WTC11 (cell line): ENCODE measurements around the gene SYK. TPM values are rescaled to one million over a fixed set of nuclear protein-coding genes. Genes with fewer than 3 reads are reported as not detected.

Experiments
- ATAC-seq: fragments of 200-7000 bp; cut with Tn5 transposase; 2 replicates; pipeline ENCODE4 v1.10.0; 2021; ENCODE audit warnings: mild to moderate bottlenecking, moderate library complexity
- CTCF ChIA-PET: fragments of 300-600 bp; sonication (Branson Sonifier 250); formaldehyde crosslinking; loops from one replicate; lab custom pipeline; 2021; ENCODE audit warnings: antibody characterized with exemption; lab: Charles Lee
- POLR2A ChIA-PET: fragments of 350-600 bp; sonication (Branson Sonifier 250); formaldehyde crosslinking; loops from one replicate; lab custom pipeline; 2021; ENCODE audit warnings: antibody characterized with exemption; lab: Charles Lee
- DNase-seq: peaks from one replicate; pipeline ENCODE4 v3.0.0; 2021; ENCODE audit warnings: low spot score
- H3K27ac Mint-ChIP-seq: 2 replicates; pipeline ENCODE4 v1.8.0; 2021; ENCODE audit warnings: mixed read lengths
- H3K27me3 Mint-ChIP-seq: 2 replicates; pipeline ENCODE4 v1.8.0; 2021; ENCODE audit warnings: low read depth, mild to moderate bottlenecking, moderate library complexity, mixed read lengths
- H3K36me3 Mint-ChIP-seq: 2 replicates; pipeline ENCODE4 v1.8.0; 2021; ENCODE audit warnings: mixed read lengths
- H3K4me1 Mint-ChIP-seq: 2 replicates; pipeline ENCODE4 v1.8.0; 2022; ENCODE audit warnings: mixed read lengths
- H3K4me3 Mint-ChIP-seq: 2 replicates; pipeline ENCODE4 v1.8.0; 2021; ENCODE audit warnings: mild to moderate bottlenecking, moderate library complexity, mixed read lengths
- H3K9me3 Mint-ChIP-seq: 2 replicates; pipeline ENCODE4 v1.8.0; 2021; ENCODE audit warnings: mixed read lengths
- AFF4 ChIP-seq: sonication (generic); formaldehyde crosslinking; IDR thresholded peaks from 2 replicates; pipeline ENCODE4 v1.8.1; 2023; ENCODE audit warnings: mild to moderate bottlenecking, missing genetic modification reagents, borderline replicate concordance
- ARID4B ChIP-seq: sonication (generic); formaldehyde crosslinking; IDR thresholded peaks from 2 replicates; pipeline ENCODE4 v1.8.0; 2023; ENCODE audit warnings: missing genetic modification reagents, mild to moderate bottlenecking, borderline replicate concordance
- ATF1 ChIP-seq: sonication (generic); formaldehyde crosslinking; IDR thresholded peaks from 2 replicates; pipeline ENCODE4 v1.8.1; 2023; ENCODE audit warnings: mild to moderate bottlenecking, moderate library complexity, missing genetic modification reagents
- CREB1 ChIP-seq: sonication (generic); formaldehyde crosslinking; IDR thresholded peaks from 2 replicates; pipeline ENCODE4 v1.8.0; 2023; ENCODE audit warnings: mild to moderate bottlenecking, missing genetic modification reagents
- FOXK1 ChIP-seq: sonication (generic); formaldehyde crosslinking; IDR thresholded peaks from 2 replicates; pipeline ENCODE4 v1.8.0; 2022; ENCODE audit warnings: mild to moderate bottlenecking, moderate library complexity, missing genetic modification reagents
- GRHL2 ChIP-seq: fragments of 250-450 bp; sonication (Bioruptor Pico); IDR thresholded peaks from 2 replicates; pipeline ENCODE4 v1.8.0; 2022; ENCODE audit warnings: mild to moderate bottlenecking, moderate library complexity; ENCODE audit not compliant: insufficient replicate concordance, severe bottlenecking
- GTF2I ChIP-seq: fragments of 250-450 bp; sonication (Bioruptor Pico); conservative IDR thresholded peaks from 2 replicates; pipeline ENCODE4 v1.4.0; 2021; ENCODE audit warnings: mild to moderate bottlenecking
- HMGXB4 ChIP-seq: sonication (generic); formaldehyde crosslinking; IDR thresholded peaks from 2 replicates; pipeline ENCODE4 v1.8.1; 2023; ENCODE audit warnings: mild to moderate bottlenecking, moderate library complexity, missing genetic modification reagents
- IRF1 ChIP-seq: sonication (generic); formaldehyde crosslinking; IDR thresholded peaks from 2 replicates; pipeline ENCODE4 v1.8.0; 2023; ENCODE audit warnings: missing genetic modification reagents
- MAX ChIP-seq: sonication (generic); formaldehyde crosslinking; IDR thresholded peaks from 2 replicates; pipeline ENCODE4 v1.8.0; 2022; ENCODE audit warnings: mild to moderate bottlenecking, missing genetic modification reagents
- MXD4 ChIP-seq: fragments of 250-450 bp; sonication (Bioruptor Pico); IDR thresholded peaks from 2 replicates; pipeline ENCODE4 v1.8.0; 2021; ENCODE audit warnings: mild to moderate bottlenecking, moderate library complexity, borderline replicate concordance
- NFYB ChIP-seq: sonication (generic); formaldehyde crosslinking; conservative IDR thresholded peaks from 2 replicates; pipeline ENCODE4 v1.8.0; 2022; ENCODE audit warnings: low read depth, missing genetic modification reagents
- SP1 ChIP-seq: sonication (generic); formaldehyde crosslinking; conservative IDR thresholded peaks from 2 replicates; pipeline ENCODE4 v1.8.1; 2022; ENCODE audit warnings: missing genetic modification reagents
- USF2 ChIP-seq: sonication (generic); formaldehyde crosslinking; IDR thresholded peaks from 2 replicates; pipeline ENCODE4 v1.8.1; 2023; ENCODE audit warnings: mild to moderate bottlenecking, missing genetic modification reagents, moderate library complexity
- ZBTB21 ChIP-seq: sonication (generic); formaldehyde crosslinking; IDR thresholded peaks from 2 replicates; pipeline ENCODE4 v1.8.1; 2023; ENCODE audit warnings: mild to moderate bottlenecking, missing genetic modification reagents, borderline replicate concordance
- ZNF121 ChIP-seq: sonication (generic); formaldehyde crosslinking; IDR thresholded peaks from 2 replicates; pipeline ENCODE4 v1.8.0; 2023; ENCODE audit warnings: missing genetic modification reagents
- ZNF281 ChIP-seq: sonication (generic); formaldehyde crosslinking; IDR thresholded peaks from 2 replicates; pipeline ENCODE4 v1.8.0; 2023; ENCODE audit warnings: mild to moderate bottlenecking, missing genetic modification reagents
- ZNF396 ChIP-seq: fragments of 250-450 bp; sonication (Bioruptor Pico); IDR thresholded peaks from 2 replicates; pipeline ENCODE4 v1.8.0; 2021; ENCODE audit warnings: mild to moderate bottlenecking, moderate library complexity, borderline replicate concordance
- ZNF416 ChIP-seq: fragments of 250-450 bp; sonication (Bioruptor Pico); IDR thresholded peaks from 2 replicates; pipeline ENCODE4 v1.9.0; 2021; ENCODE audit warnings: mild to moderate bottlenecking, inconsistent platforms
- ZNF512 ChIP-seq: sonication (generic); formaldehyde crosslinking; IDR thresholded peaks from 2 replicates; pipeline ENCODE4 v1.8.1; 2022; ENCODE audit warnings: missing genetic modification reagents, borderline replicate concordance
- total RNA-seq: library from RNA; stranded (reverse); gene quantifications from 3 replicates; pipeline ENCODE4 v1.2.3, GENCODE V29; 2021

The SYK gene
- total RNA-seq, 1 experiment from 2014 or later: 7.4 TPM

GRCh38 chr9:90834828-90835595 is 33.4 kb downstream of the SYK start:
- Mint-ChIP-seq H3K4me1 (0 out of 2 replicates have a peak, but pooled peaks cover 5% of the 10 kb centered on the region), H3K4me3 (no peak overlapping the region), H3K27ac (no peak overlapping the region), H3K27me3 (no peaks in the 10 kb centered on the region; the same call in 1 of the 2 replicates), H3K9me3 (peaks cover 17% of the 10 kb centered on the region), H3K36me3 (peaks cover 2% of the 10 kb centered on the region; the same call in 1 of the 2 replicates)
- TF ChIP-seq NFYB (CRISPR knock-in tag): no peak
- TF ChIP-seq CREB1 (CRISPR knock-in tag): no peak
- no peak for TF ChIP-seq ZNF121 (CRISPR knock-in tag)
- TF ChIP-seq USF2: no peak
- no peak for TF ChIP-seq IRF1 (CRISPR knock-in tag)
- TF ChIP-seq ZBTB21 (CRISPR knock-in tag): no peak
- no peak for TF ChIP-seq MXD4 (CRISPR knock-in tag)
- no peak for TF ChIP-seq ZNF281 (CRISPR knock-in tag)
- no peak for TF ChIP-seq MAX
- TF ChIP-seq ZNF416: no peak
- TF ChIP-seq ATF1 (CRISPR knock-in tag): no peak
- no peak for TF ChIP-seq HMGXB4 (CRISPR knock-in tag)
- no peak for TF ChIP-seq AFF4 (CRISPR knock-in tag)
- TF ChIP-seq ZNF396: no peak
- TF ChIP-seq ZNF512: no peak
- TF ChIP-seq ARID4B (CRISPR knock-in tag): no peak
- no peak for TF ChIP-seq FOXK1 (CRISPR knock-in tag)
- no peak for TF ChIP-seq SP1 (CRISPR knock-in tag)
- TF ChIP-seq GRHL2 (CRISPR knock-in tag): no peak
- no peak for TF ChIP-seq GTF2I
- POLR2A ChIA-PET: no interaction called here
- CTCF ChIA-PET: no interaction called here
- ATAC-seq: no peak
- DNase-seq: no peak
